A549 (cell line): ENCODE data around the gene KCNMB1. TPM values are rescaled to one million over a fixed set of nuclear protein-coding genes. Genes with fewer than 3 reads are reported as not detected.

ENCODE experiments used
- ATAC-seq, 2 experiments: fragments of 200-7000 bp in 1 of 2; fragments of >200 bp in 1 of 2; cut with Nextera tagmentation in 1 of 2; cut with Tn5 transposase in 1 of 2; 3 replicates each; pipeline versions ENCODE4 v1.8.0 to v1.9.1; 2018 to 2020; ENCODE audit warnings: mild to moderate bottlenecking in 1 of 2, moderate library complexity in 1 of 2
- CTCF ChIA-PET: fragments of 300-600 bp; sonication (Branson Sonifier 250); formaldehyde crosslinking; extraction: SDS; loops from one replicate; lab custom pipeline; 2021; ENCODE audit warnings: antibody characterized with exemption, inconsistent platforms; lab: Yijun Ruan, JAX
- POLR2A ChIA-PET: fragments of 350-600 bp; formaldehyde crosslinking; extraction: SDS; loops from one replicate; lab custom pipeline; 2021; ENCODE audit warnings: antibody characterized with exemption, inconsistent platforms; lab: Yijun Ruan, JAX
- DNase-seq, 2 experiments: peaks; one replicate each; pipeline versions ENCODE4 v3.0.0 to v3.0.0-alpha.2; 2011 to 2016; ENCODE audit warnings: low read depth in 1 of 2, low spot score in 1 of 2
- FAIRE-seq: peaks from 2 replicates; lab custom pipeline; 2011; peaks lifted over from hg19 to GRCh38; lab: Jason Lieb, UNC
- H3K27ac ChIP-seq, 2 experiments: fragments of >200 bp; sonication (Bioruptor Twin); formaldehyde crosslinking; 3 replicates each; pipeline ENCODE4 v1.5.1; 2016 to 2017
- H3K4me1 ChIP-seq: fragments of >200 bp; sonication (Bioruptor Twin); formaldehyde crosslinking; 3 replicates; pipeline ENCODE4 v1.6.1; 2016
- H3K4me2 ChIP-seq: fragments of >200 bp; sonication (Bioruptor Twin); formaldehyde crosslinking; 3 replicates; pipeline ENCODE4 v1.6.1; 2016
- H3K4me3 ChIP-seq: fragments of >200 bp; sonication (Bioruptor Twin); formaldehyde crosslinking; 3 replicates; pipeline ENCODE4 v1.5.1; 2016
- H3K9me3 ChIP-seq: fragments of >200 bp; sonication (Bioruptor Twin); formaldehyde crosslinking; 3 replicates; pipeline ENCODE4 v1.6.1; 2016
- EHF ChIP-seq: fragments of 250-450 bp; sonication (Bioruptor Pico); IDR thresholded peaks from 2 replicates; pipeline ENCODE4 v1.5.0; 2020; ENCODE audit warnings: mild to moderate bottlenecking
- EP300 ChIP-seq, 2 experiments: fragments of >200 bp; sonication (Bioruptor Twin); formaldehyde crosslinking; IDR thresholded peaks; 2 replicates in 1 of 2; 3 replicates in 1 of 2; pipeline ENCODE4 v1.6.1; 2016 to 2017
- FOSB ChIP-seq: fragments of 250-450 bp; sonication (Bioruptor Pico); IDR thresholded peaks from 2 replicates; pipeline ENCODE4 v1.5.0; 2020; ENCODE audit warnings: mild to moderate bottlenecking, moderate library complexity
- FOSL2 ChIP-seq, 2 experiments: fragments of 450-650 bp in 1 of 2; fragments of >200 bp in 1 of 2; sonication (Bioruptor Twin) in 1 of 2; formaldehyde crosslinking; IDR thresholded peaks; 2 replicates each; pipeline versions ENCODE4 v1.5.0 to v1.6.1; 2016 to 2020; ENCODE audit warnings: mild to moderate bottlenecking in 1 of 2, moderate library complexity in 1 of 2
- FOXS1 ChIP-seq: fragments of 250-450 bp; sonication (Bioruptor Pico); IDR thresholded peaks from 2 replicates; pipeline ENCODE4 v1.5.0; 2020; ENCODE audit warnings: mild to moderate bottlenecking, moderate library complexity
- HDAC2 ChIP-seq: fragments of 200-600 bp; sonication (generic); IDR thresholded peaks from 2 replicates; pipeline ENCODE4 v1.6.1; 2016
- HEYL ChIP-seq: fragments of 250-450 bp; sonication (Bioruptor Pico); IDR thresholded peaks from 2 replicates; pipeline ENCODE4 v1.8.0; 2021; ENCODE audit warnings: mild to moderate bottlenecking, moderate library complexity
- JUNB ChIP-seq: fragments of >200 bp; sonication (Bioruptor Twin); formaldehyde crosslinking; IDR thresholded peaks from 2 replicates; pipeline ENCODE4 v1.6.1; 2016
- MAFK ChIP-seq: fragments of 450-650 bp; IDR thresholded peaks from 2 replicates; pipeline ENCODE4 v1.6.1; 2014; ENCODE audit not compliant: partially characterized antibody
- MYC ChIP-seq: IDR thresholded peaks from 2 replicates; pipeline ENCODE4 v1.6.1; 2012; ENCODE audit warnings: mild to moderate bottlenecking, inconsistent platforms, low read length, improper control_type of control experiment, borderline replicate concordance
- NFE2L2 ChIP-seq: fragments of 150-350 bp; conservative IDR thresholded peaks from 2 replicates; pipeline ENCODE4 v1.6.1; 2014; ENCODE audit warnings: low read length
- NPAS2 ChIP-seq: fragments of 250-450 bp; sonication (Bioruptor Pico); IDR thresholded peaks from 2 replicates; pipeline ENCODE4 v1.8.0; 2022; ENCODE audit warnings: mild to moderate bottlenecking, moderate library complexity, borderline replicate concordance
- PHF8 ChIP-seq: fragments of 200-600 bp; sonication (generic); IDR thresholded peaks from 2 replicates; pipeline ENCODE4 v1.6.1; 2016; ENCODE audit warnings: low read depth, mild to moderate bottlenecking, antibody characterized with exemption, moderate library complexity, borderline replicate concordance
- POLR2A ChIP-seq: IDR thresholded peaks from 2 replicates; pipeline ENCODE4 v1.6.1; 2012; ENCODE audit warnings: mild to moderate bottlenecking, low read length
- POLR2AphosphoS2 ChIP-seq: conservative IDR thresholded peaks from 2 replicates; pipeline ENCODE4 v1.6.1; 2012; ENCODE audit warnings: low read length, improper control_type of control experiment, inconsistent platforms
- RAD21 ChIP-seq, 2 experiments: fragments of >200 bp in 1 of 2; sonication (Bioruptor Twin) in 1 of 2; formaldehyde crosslinking in 1 of 2; IDR thresholded peaks in 1 of 2; conservative IDR thresholded peaks in 1 of 2; 2 replicates in 1 of 2; 3 replicates in 1 of 2; pipeline ENCODE4 v1.6.1; 2012 to 2018; ENCODE audit warnings: inconsistent platforms in 1 of 2
- RCOR1 ChIP-seq: fragments of 150-350 bp; IDR thresholded peaks from 2 replicates; pipeline ENCODE4 v1.6.1; 2014; ENCODE audit warnings: antibody characterized with exemption, low read length, low read depth
- SMC3 ChIP-seq: fragments of >200 bp; sonication (Bioruptor Twin); formaldehyde crosslinking; IDR thresholded peaks from 3 replicates; pipeline ENCODE4 v1.6.1; 2018; ENCODE audit warnings: inconsistent platforms
- ZSCAN20 ChIP-seq: fragments of 250-450 bp; sonication (Bioruptor Pico); IDR thresholded peaks from 2 replicates; pipeline ENCODE4 v1.8.0; 2022; ENCODE audit warnings: mild to moderate bottlenecking, moderate library complexity
- WGBS: methylation state at CpG from one replicate; pipeline ENCODE4 v1.1.6; 2017; ENCODE audit errors: missing lambda C conversion rate; 5-methylcytosine and 5-hydroxymethylcytosine counted together
- polyA plus RNA-seq, 4 experiments: library from polyadenylated mRNA; depleted of rRNA in 3 of 4; stranded (reverse); fragments of >200 nt; fragmentation: RNase III in 1 of 4; extraction: RNeasy Plus Mini Kit Qiagen cat#74134 plus additional on column Dnase treatment in 1 of 4; gene quantifications; 2 replicates in 3 of 4; 3 replicates in 1 of 4; pipeline ENCODE4 v1.2.3, GENCODE V29; 2011 to 2017
- TF ChIP-seq, protein P1 (sequence below): IDR thresholded peaks from 2 replicates; pipeline ENCODE4 v1.6.1; 2012
- TF ChIP-seq, protein P2 (sequence below): fragments of >200 bp; sonication (Bioruptor Twin); formaldehyde crosslinking; IDR thresholded peaks from 2 replicates; pipeline ENCODE4 v1.6.1; 2016
- TF ChIP-seq, protein P3 (sequence below): IDR thresholded peaks from 2 replicates; pipeline ENCODE4 v1.6.1; 2012
- TF ChIP-seq, protein P4 (sequence below): fragments of 150-350 bp; IDR thresholded peaks from 2 replicates; pipeline ENCODE4 v1.6.1; 2014; ENCODE audit warnings: low read depth, mild to moderate bottlenecking, low read length
- TF ChIP-seq, protein P5 (sequence below): fragments of 250-450 bp; sonication (Bioruptor Pico); IDR thresholded peaks from 2 replicates; pipeline ENCODE4 v1.5.0; 2020; ENCODE audit warnings: low read depth, mild to moderate bottlenecking, moderate library complexity

The KCNMB1 gene
- polyA plus RNA-seq, 2 of the 4 experiments (the other 2 are of a cell fraction) = not detected

DNA sequence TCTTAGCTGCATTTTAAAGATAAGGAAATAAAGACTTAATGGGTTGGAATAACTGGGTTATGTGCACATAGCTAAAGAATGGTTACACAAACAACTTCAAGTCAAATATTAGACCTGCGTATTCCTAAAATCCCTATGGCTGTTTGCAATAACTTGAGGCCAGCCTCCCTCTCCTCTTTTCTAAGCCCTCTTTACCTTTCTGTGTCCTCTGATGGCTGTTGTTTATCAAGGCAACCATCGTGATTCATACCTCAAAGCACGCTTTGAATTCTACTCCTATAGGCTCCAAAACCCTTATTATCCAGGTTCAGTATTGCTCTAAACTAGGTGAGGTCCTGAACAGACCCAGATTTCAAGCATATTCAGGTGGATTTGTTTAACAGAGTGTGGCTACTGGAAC is 46.0 kb downstream of the KCNMB1 start:
- H3K27ac ChIP-seq = no peak overlapping the region
- no peak for FAIRE-seq
- CTCF ChIA-PET = no interaction called here
- H3K4me3 ChIP-seq = no peak overlapping the region
- ATAC-seq = no peak
- 23% methylated on average over 3 of the region's 3 CpGs for WGBS
- peaks cover 7% of the 10 kb centered on the region; the same call in 1 of the 3 replicates for H3K9me3 ChIP-seq
- POLR2A ChIA-PET = no interaction called here
- TF ChIP-seq FOSL2 (IDR thresholded peaks at IDR 0.05) (no peak), FOSL2 (CRISPR knock-in tag; IDR thresholded peaks at IDR 0.05) (no peak), RAD21 (conservative IDR thresholded peaks at IDR 0.05 in 1 of 2, IDR thresholded peaks at IDR 0.05 in 1 of 2) (no peak), POLR2A (no peak), PHF8 (no peak), POLR2AphosphoS2 (no peak), EHF (CRISPR knock-in tag) (no peak), MAFK (no peak), ZSCAN20 (CRISPR knock-in tag) (no peak), EP300 (IDR thresholded peaks at IDR 0.05) (no peak), NFE2L2 (no peak), JUNB (no peak), RCOR1 (no peak), FOSB (no peak), NPAS2 (no peak), HEYL (CRISPR knock-in tag) (no peak)
- TF ChIP-seq, protein P1, sequence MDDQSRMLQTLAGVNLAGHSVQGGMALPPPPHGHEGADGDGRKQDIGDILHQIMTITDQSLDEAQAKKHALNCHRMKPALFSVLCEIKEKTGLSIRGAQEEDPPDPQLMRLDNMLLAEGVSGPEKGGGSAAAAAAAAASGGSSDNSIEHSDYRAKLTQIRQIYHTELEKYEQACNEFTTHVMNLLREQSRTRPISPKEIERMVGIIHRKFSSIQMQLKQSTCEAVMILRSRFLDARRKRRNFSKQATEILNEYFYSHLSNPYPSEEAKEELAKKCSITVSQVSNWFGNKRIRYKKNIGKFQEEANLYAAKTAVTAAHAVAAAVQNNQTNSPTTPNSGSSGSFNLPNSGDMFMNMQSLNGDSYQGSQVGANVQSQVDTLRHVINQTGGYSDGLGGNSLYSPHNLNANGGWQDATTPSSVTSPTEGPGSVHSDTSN = no peak
- TF ChIP-seq, protein P2, sequence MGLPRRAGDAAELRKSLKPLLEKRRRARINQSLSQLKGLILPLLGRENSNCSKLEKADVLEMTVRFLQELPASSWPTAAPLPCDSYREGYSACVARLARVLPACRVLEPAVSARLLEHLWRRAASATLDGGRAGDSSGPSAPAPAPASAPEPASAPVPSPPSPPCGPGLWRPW = no peak
- TF ChIP-seq, protein P3, sequence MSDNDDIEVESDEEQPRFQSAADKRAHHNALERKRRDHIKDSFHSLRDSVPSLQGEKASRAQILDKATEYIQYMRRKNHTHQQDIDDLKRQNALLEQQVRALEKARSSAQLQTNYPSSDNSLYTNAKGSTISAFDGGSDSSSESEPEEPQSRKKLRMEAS = no peak
- TF ChIP-seq, protein P4, sequence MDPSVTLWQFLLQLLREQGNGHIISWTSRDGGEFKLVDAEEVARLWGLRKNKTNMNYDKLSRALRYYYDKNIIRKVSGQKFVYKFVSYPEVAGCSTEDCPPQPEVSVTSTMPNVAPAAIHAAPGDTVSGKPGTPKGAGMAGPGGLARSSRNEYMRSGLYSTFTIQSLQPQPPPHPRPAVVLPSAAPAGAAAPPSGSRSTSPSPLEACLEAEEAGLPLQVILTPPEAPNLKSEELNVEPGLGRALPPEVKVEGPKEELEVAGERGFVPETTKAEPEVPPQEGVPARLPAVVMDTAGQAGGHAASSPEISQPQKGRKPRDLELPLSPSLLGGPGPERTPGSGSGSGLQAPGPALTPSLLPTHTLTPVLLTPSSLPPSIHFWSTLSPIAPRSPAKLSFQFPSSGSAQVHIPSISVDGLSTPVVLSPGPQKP = no peak
- no peak overlapping the region for H3K4me2 ChIP-seq
- H3K4me1 ChIP-seq = no peaks in the 10 kb centered on the region
- DNase-seq = no peak

DNA sequence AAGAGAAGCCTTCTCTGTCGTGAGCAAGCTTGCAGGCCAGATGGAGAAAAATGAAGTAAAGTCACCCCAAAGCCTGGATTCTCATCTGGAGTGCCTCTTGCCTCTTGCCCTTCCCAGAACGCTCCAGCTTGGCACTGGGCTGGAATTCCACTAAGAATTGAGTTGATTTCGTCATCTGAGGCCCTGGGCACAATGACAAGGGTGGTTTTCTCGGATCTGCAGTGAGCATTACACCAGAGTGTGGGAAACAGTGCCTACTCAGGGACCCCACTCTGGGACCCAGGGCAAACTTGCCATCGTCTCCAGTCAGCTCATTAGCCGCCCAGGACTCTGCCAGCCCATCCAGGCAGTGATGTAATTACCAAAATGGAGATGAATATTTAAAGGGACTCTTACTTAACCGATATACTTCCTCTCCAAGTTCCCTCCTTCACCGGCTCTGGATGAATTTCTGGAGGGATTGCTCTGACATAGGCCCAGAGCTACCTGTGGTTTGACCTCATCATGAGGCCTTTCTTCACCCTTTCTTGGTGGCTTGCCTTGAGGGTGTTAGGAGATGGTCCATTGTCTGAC is 46.9 kb downstream of the KCNMB1 start:
- POLR2A ChIA-PET = no interaction called here
- 14% methylated on average over 8 of the region's 8 CpGs for WGBS
- TF ChIP-seq FOXS1 (CRISPR knock-in tag) (no peak), MAFK (no peak), SMC3 (no peak), HDAC2 (no peak), MYC (no peak)
- TF ChIP-seq, protein P5, sequence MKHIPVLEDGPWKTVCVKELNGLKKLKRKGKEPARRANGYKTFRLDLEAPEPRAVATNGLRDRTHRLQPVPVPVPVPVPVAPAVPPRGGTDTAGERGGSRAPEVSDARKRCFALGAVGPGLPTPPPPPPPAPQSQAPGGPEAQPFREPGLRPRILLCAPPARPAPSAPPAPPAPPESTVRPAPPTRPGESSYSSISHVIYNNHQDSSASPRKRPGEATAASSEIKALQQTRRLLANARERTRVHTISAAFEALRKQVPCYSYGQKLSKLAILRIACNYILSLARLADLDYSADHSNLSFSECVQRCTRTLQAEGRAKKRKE (CRISPR knock-in tag) = no peak
- TF ChIP-seq, all 56 proteins: peak for 0
- CTCF ChIA-PET = no interaction called here
- H3K4me1 ChIP-seq = no peaks in the 10 kb centered on the region
- no peak overlapping the region for H3K4me2 ChIP-seq
- peaks cover 7% of the 10 kb centered on the region; the same call in 1 of the 3 replicates for H3K9me3 ChIP-seq
- FAIRE-seq = no peak
- DNase-seq = no peak
- H3K4me3 ChIP-seq = no peak overlapping the region
- no peak for ATAC-seq
- H3K27ac ChIP-seq = no peak overlapping the region
